ENCODE results near the gene LY9. TPM values are rescaled to one million over a fixed set of nuclear protein-coding genes. Genes with fewer than 3 reads are reported as not detected.

LY9 gene
- total RNA-seq, 6 experiments from 2014 or later, result 0.11 to 1.3 (median 0.37) TPM; not detected in 1

- ATAC-seq, result peak in 1 of 4 donors; percentile 10
- intact Hi-C loops (cut with DNase I), result no loop called here
Observed at GRCh38 chr1:160789051-160789701, 6.8 kb upstream of the LY9 start.

GRCh38 chr1:160789702-160790611 is 6.0 kb upstream of the LY9 start:
- no peak overlapping the region for H3K4me3 ChIP-seq
- intact Hi-C loops (cut with DNase I), result no loop called here
- DNase-seq, result no peak
- H3K27ac ChIP-seq, result no peak overlapping the region
- ATAC-seq, result peak in 3 of 4 donors; percentile 33 to 62 (median 52)
- no peaks in the 10 kb centered on the region for H3K9me3 ChIP-seq
- H3K27me3 ChIP-seq, result no peaks in the 10 kb centered on the region
- 63% methylated on average over 11 of the region's 13 CpGs for WGBS (ENCODE audit: insufficient coverage, low coverage, low lambda C conversion rate, missing lambda C conversion rate)
- TF ChIP-seq CTCF (IDR thresholded peaks at IDR 0.05), result no peak
- no peak for TF ChIP-seq POLR2A (IDR thresholded peaks at IDR 0.05)
- H3K36me3 ChIP-seq, result no peaks in the 10 kb centered on the region
- H3K4me1 ChIP-seq, result no peaks in the 10 kb centered on the region

More at GRCh38 chr1:160789051-160789701, 6.8 kb upstream of the LY9 start:
- WGBS (ENCODE audit: insufficient coverage, low coverage, low lambda C conversion rate, missing lambda C conversion rate), result 80% methylated on average over 5 of the region's 11 CpGs
- Histone ChIP-seq H3K36me3 (no peaks in the 10 kb centered on the region), H3K4me3 (no peak overlapping the region), H3K27ac (no peak overlapping the region), H3K9me3 (no peaks in the 10 kb centered on the region), H3K27me3 (no peaks in the 10 kb centered on the region), H3K4me1 (no peaks in the 10 kb centered on the region)
- no peak for TF ChIP-seq CTCF (IDR thresholded peaks at IDR 0.05)
- TF ChIP-seq POLR2A (IDR thresholded peaks at IDR 0.05), result no peak
- DNase-seq, result no peak

GRCh38 chr1:160794376-160794775 is 1.6 kb upstream of the LY9 start:
- Histone ChIP-seq H3K4me1 (no peaks in the 10 kb centered on the region), H3K27ac (no peak overlapping the region), H3K4me3 (no peak overlapping the region), H3K36me3 (no peaks in the 10 kb centered on the region), H3K9me3 (no peaks in the 10 kb centered on the region), H3K27me3 (no peaks in the 10 kb centered on the region)
- intact Hi-C loops (cut with DNase I), result no loop called here
- 33% methylated on average over 3 of the region's 3 CpGs for WGBS (ENCODE audit: insufficient coverage, low coverage, low lambda C conversion rate, missing lambda C conversion rate)
- ATAC-seq, result no peak
- no peak for DNase-seq
- TF ChIP-seq CTCF (IDR thresholded peaks at IDR 0.05) (no peak), POLR2A (IDR thresholded peaks at IDR 0.05) (no peak)

GRCh38 chr1:160797271-160797709 is 1.3 kb downstream of the LY9 start:
- Histone ChIP-seq H3K27ac (no peak overlapping the region), H3K4me1 (no peaks in the 10 kb centered on the region), H3K36me3 (no peaks in the 10 kb centered on the region), H3K27me3 (no peaks in the 10 kb centered on the region), H3K9me3 (no peaks in the 10 kb centered on the region), H3K4me3 (no peak overlapping the region)
- intact Hi-C loops (cut with DNase I), result no loop called here
- TF ChIP-seq CTCF (IDR thresholded peaks at IDR 0.05) (no peak), POLR2A (IDR thresholded peaks at IDR 0.05) (no peak)
- DNase-seq, result no peak
- ATAC-seq, result no peak
- WGBS (ENCODE audit: insufficient coverage, low coverage, low lambda C conversion rate, missing lambda C conversion rate), result 35% methylated on average over 2 of the region's 3 CpGs

Measured in right lobe of liver (tissue), 6 donors.